Measurements from ENCODE around the gene PFDN4.

GRCh38 chr20:54194724-54195438 lies 13.0 kb upstream of the PFDN4 start:
- TF ChIP-seq CTCF (IDR thresholded peaks at IDR 0.05) (no peak), POLR2A (IDR thresholded peaks at IDR 0.05) (no peak)
